Panc1 (cell line): Measurements from ENCODE around the gene EIF2B2. TPM values are rescaled to one million over a fixed set of nuclear protein-coding genes. Genes with fewer than 3 reads are reported as not detected.

ENCODE experiments used
- ATAC-seq: fragments of 200-7000 bp; cut with Tn5 transposase; 2 replicates; pipeline ENCODE4 v1.9.1; 2020; ENCODE audit warnings: mild to moderate bottlenecking, moderate library complexity
- BruUV-seq: library from RNA; stranded (reverse); fragments of 400-500 nt; replicated peaks from 2 replicates; lab custom pipeline; 2021; lab: Mats Ljungman, UMichigan
- CTCF ChIA-PET: fragments of 300-600 bp; sonication (Branson Sonifier 250); formaldehyde crosslinking; loops from one replicate; lab custom pipeline; 2022; ENCODE audit warnings: antibody characterized with exemption; lab: Charles Lee
- POLR2A ChIA-PET: fragments of 300-600 bp; sonication (Branson Sonifier 250); formaldehyde crosslinking; loops from one replicate; lab custom pipeline; 2022; ENCODE audit warnings: antibody characterized with exemption; lab: Charles Lee
- DNase-seq: peaks from one replicate; pipeline ENCODE4 v3.0.0-alpha.2; 2010; ENCODE audit warnings: low read depth, low spot score
- H3K27ac ChIP-seq: 2 replicates; pipeline ENCODE4 v1.5.1; 2011; ENCODE audit warnings: mild to moderate bottlenecking, low read length, inconsistent platforms
- H3K27me3 ChIP-seq: fragments of 200-500 bp; sonication (Bioruptor generic); 2 replicates; pipeline ENCODE4 v1.6.0; 2014; ENCODE audit warnings: low read length, inconsistent platforms; ENCODE audit not compliant: control insufficient read depth, insufficient read depth
- H3K36me3 ChIP-seq: fragments of 200-500 bp; sonication (Bioruptor generic); 2 replicates; pipeline ENCODE4 v1.5.1; 2014; ENCODE audit warnings: inconsistent platforms, mild to moderate bottlenecking, low read length, moderate library complexity; ENCODE audit not compliant: control insufficient read depth, insufficient read depth
- H3K4me1 ChIP-seq: 2 replicates; pipeline ENCODE4 v1.5.1; 2011; ENCODE audit warnings: inconsistent platforms, mild to moderate bottlenecking, low read length, moderate library complexity; ENCODE audit not compliant: control insufficient read depth, insufficient read depth
- H3K4me3 ChIP-seq, 2 experiments: 2 replicates each; pipeline ENCODE4 v1.5.1; 2011 to 2012; ENCODE audit warnings: low read depth in 2 of 2, low read length in 2 of 2, mild to moderate bottlenecking in 2 of 2, inconsistent platforms in 1 of 2, moderate library complexity in 1 of 2
- H3K9me3 ChIP-seq: fragments of 200-500 bp; sonication (Bioruptor generic); 2 replicates; pipeline ENCODE4 v1.5.1; 2014; ENCODE audit warnings: low read depth, mild to moderate bottlenecking, inconsistent platforms, low read length, moderate library complexity; ENCODE audit not compliant: control insufficient read depth, insufficient read depth
- POLR2AphosphoS5 ChIP-seq: IDR thresholded peaks from 2 replicates; pipeline ENCODE4 v1.6.1; 2012; ENCODE audit warnings: mild to moderate bottlenecking, low read depth, low read length, moderate library complexity
- SIN3A ChIP-seq: IDR thresholded peaks from 2 replicates; pipeline ENCODE4 v1.6.1; 2012; ENCODE audit warnings: low read depth, mild to moderate bottlenecking, low read length, moderate library complexity, borderline replicate concordance; ENCODE audit not compliant: insufficient read depth
- TCF7L2 ChIP-seq: IDR thresholded peaks from 2 replicates; pipeline ENCODE4 v1.6.1; 2011; ENCODE audit warnings: mild to moderate bottlenecking, low read depth, low read length, inconsistent platforms
- in situ Hi-C: cut with HindIII; loops from 2 replicates; pipeline ENCODE4 v1.10.0; 2016; ENCODE audit warnings: low sequenced_read_pairs, low pct_unique_long_range_greater_than_20kb
- intact Hi-C: fragments of 100-400 bp; cut with micrococcal nuclease; formaldehyde crosslinking; loops from one replicate; pipeline ENCODE4 v1.10.0; 2022; ENCODE audit not compliant: unreplicated experiment
- total RNA-seq: library from RNA; stranded (reverse); gene quantifications from one replicate; pipeline ENCODE4 v1.2.1, GENCODE V29; 2021; ENCODE audit not compliant: unreplicated experiment
- TF ChIP-seq, protein P1 (sequence below): fragments of 450-650 bp; IDR thresholded peaks from 2 replicates; pipeline ENCODE4 v1.5.1; 2017; ENCODE audit warnings: mild to moderate bottlenecking
- TF ChIP-seq, protein P2 (sequence below), 2 experiments: IDR thresholded peaks; 2 replicates each; pipeline ENCODE4 v1.6.1; 2011 to 2012; ENCODE audit warnings: low read depth in 2 of 2, control low read depth in 1 of 2, low read length in 1 of 2, mild to moderate bottlenecking in 1 of 2, moderate library complexity in 1 of 2; ENCODE audit not compliant: insufficient read depth in 1 of 2

Gene EIF2B2
- total RNA-seq, 1 experiment from 2014 or later = 37.5 TPM

- in situ Hi-C loops = no loop called here
- DNase-seq (no peak), ATAC-seq (no peak)
- no peaks in the 10 kb centered on the region for H3K27me3 ChIP-seq
- H3K36me3 ChIP-seq = no peaks in the 10 kb centered on the region
- POLR2A ChIA-PET = no interaction called here
- BruUV-seq = no TSS peak
- H3K4me1 ChIP-seq = no peaks in the 10 kb centered on the region
- CTCF ChIA-PET = no interaction called here
- no peak overlapping the region for H3K27ac ChIP-seq
- TF ChIP-seq POLR2AphosphoS5 = no peak
- TF ChIP-seq, protein P1, sequence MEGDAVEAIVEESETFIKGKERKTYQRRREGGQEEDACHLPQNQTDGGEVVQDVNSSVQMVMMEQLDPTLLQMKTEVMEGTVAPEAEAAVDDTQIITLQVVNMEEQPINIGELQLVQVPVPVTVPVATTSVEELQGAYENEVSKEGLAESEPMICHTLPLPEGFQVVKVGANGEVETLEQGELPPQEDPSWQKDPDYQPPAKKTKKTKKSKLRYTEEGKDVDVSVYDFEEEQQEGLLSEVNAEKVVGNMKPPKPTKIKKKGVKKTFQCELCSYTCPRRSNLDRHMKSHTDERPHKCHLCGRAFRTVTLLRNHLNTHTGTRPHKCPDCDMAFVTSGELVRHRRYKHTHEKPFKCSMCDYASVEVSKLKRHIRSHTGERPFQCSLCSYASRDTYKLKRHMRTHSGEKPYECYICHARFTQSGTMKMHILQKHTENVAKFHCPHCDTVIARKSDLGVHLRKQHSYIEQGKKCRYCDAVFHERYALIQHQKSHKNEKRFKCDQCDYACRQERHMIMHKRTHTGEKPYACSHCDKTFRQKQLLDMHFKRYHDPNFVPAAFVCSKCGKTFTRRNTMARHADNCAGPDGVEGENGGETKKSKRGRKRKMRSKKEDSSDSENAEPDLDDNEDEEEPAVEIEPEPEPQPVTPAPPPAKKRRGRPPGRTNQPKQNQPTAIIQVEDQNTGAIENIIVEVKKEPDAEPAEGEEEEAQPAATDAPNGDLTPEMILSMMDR = no peak
- no peak for TF ChIP-seq TCF7L2
- TF ChIP-seq, protein P2, sequence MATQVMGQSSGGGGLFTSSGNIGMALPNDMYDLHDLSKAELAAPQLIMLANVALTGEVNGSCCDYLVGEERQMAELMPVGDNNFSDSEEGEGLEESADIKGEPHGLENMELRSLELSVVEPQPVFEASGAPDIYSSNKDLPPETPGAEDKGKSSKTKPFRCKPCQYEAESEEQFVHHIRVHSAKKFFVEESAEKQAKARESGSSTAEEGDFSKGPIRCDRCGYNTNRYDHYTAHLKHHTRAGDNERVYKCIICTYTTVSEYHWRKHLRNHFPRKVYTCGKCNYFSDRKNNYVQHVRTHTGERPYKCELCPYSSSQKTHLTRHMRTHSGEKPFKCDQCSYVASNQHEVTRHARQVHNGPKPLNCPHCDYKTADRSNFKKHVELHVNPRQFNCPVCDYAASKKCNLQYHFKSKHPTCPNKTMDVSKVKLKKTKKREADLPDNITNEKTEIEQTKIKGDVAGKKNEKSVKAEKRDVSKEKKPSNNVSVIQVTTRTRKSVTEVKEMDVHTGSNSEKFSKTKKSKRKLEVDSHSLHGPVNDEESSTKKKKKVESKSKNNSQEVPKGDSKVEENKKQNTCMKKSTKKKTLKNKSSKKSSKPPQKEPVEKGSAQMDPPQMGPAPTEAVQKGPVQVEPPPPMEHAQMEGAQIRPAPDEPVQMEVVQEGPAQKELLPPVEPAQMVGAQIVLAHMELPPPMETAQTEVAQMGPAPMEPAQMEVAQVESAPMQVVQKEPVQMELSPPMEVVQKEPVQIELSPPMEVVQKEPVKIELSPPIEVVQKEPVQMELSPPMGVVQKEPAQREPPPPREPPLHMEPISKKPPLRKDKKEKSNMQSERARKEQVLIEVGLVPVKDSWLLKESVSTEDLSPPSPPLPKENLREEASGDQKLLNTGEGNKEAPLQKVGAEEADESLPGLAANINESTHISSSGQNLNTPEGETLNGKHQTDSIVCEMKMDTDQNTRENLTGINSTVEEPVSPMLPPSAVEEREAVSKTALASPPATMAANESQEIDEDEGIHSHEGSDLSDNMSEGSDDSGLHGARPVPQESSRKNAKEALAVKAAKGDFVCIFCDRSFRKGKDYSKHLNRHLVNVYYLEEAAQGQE (IDR thresholded peaks at IDR 0.05; ENCODE audit: insufficient read depth in 1 of 2, low read depth in 2 of 2, low read length in 1 of 2) = no peak
- no peak for TF ChIP-seq SIN3A
- no peaks in the 10 kb centered on the region for H3K9me3 ChIP-seq
- intact Hi-C loops = no loop called here
- no peak overlapping the region for H3K4me3 ChIP-seq
Observed at GRCh38 chr14:74962493-74962892, 40.2 kb upstream of the EIF2B2 start.

- Histone ChIP-seq H3K4me3 (no peak overlapping the region), H3K9me3 (no peaks in the 10 kb centered on the region), H3K36me3 (no peaks in the 10 kb centered on the region), H3K27me3 (no peaks in the 10 kb centered on the region), H3K27ac (no peak overlapping the region), H3K4me1 (no peaks in the 10 kb centered on the region)
- intact Hi-C loops = no loop called here
- in situ Hi-C loops = no loop called here
- no peak for TF ChIP-seq SIN3A
- POLR2A ChIA-PET = no interaction called here
- DNase-seq = no peak
- BruUV-seq = no TSS peak
- no peak for ATAC-seq
- CTCF ChIA-PET = no interaction called here
Observed at GRCh38 chr14:74963178-74963704, 39.5 kb upstream of the EIF2B2 start.

GRCh38 chr14:74963705-74964271 is 38.9 kb upstream of the EIF2B2 start:
- H3K27me3 ChIP-seq = no peaks in the 10 kb centered on the region
- no peak for DNase-seq
- peak; percentile 20; the same call in 1 of the 2 replicates for ATAC-seq
- TF ChIP-seq, protein P2 (IDR thresholded peaks at IDR 0.05; ENCODE audit: insufficient read depth in 1 of 2, low read depth in 2 of 2, low read length in 1 of 2) = no peak
- TF ChIP-seq TCF7L2 (no peak), POLR2AphosphoS5 (no peak), SIN3A (no peak)
- TF ChIP-seq, protein P1 = no peak
- in situ Hi-C loops (no loop called here), intact Hi-C loops (no loop called here)
- ChIA-PET POLR2A (no interaction called here), CTCF (no interaction called here)
- BruUV-seq = no TSS peak
- H3K36me3 ChIP-seq = no peaks in the 10 kb centered on the region
- H3K4me3 ChIP-seq = no peak overlapping the region
- H3K27ac ChIP-seq = no peak overlapping the region
- H3K4me1 ChIP-seq = no peaks in the 10 kb centered on the region
- H3K9me3 ChIP-seq = no peaks in the 10 kb centered on the region
